ENCODE measurements around the gene ERMP1. TPM values are rescaled to one million over a fixed set of nuclear protein-coding genes. Genes with fewer than 3 reads are reported as not detected.

The ERMP1 gene
- total and polyA plus RNA-seq, 2 donors (not counting 3 experiments of a cell fraction or from before 2014, with no cell fraction given), result 9.7 to 16.6 TPM

DNA sequence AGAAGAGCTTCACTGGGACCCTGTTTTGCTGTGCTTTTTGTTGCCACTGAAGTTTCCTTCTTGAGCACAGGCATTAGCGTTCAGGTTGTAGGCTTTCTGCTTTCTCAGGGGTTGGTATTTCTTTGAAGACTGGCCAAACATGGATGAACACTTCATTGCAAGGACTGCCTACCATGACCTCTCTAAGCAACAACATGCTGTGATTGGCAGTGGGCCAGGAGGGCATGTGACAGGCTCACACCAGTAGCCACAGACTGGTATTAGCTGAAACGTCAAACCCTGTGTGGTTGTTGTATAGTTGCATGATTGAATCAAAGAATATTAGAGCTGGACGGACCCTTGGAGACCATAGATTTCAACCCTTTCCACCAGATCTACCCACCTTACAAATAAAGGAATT is 37.8 kb upstream of the ERMP1 start:
- no peak overlapping the region for H3K4me3 ChIP-seq (replicated peaks in 1 of 3; ENCODE audit: insufficient read depth in 1 of 3, low read depth in 1 of 3, low read length in 3 of 3)
- TF ChIP-seq POLR2AphosphoS5 (IDR thresholded peaks at IDR 0.05; ENCODE audit: insufficient read depth, low read depth, low read length) (no peak), JUN (IDR thresholded peaks at IDR 0.05; ENCODE audit: borderline replicate concordance, insufficient read depth, insufficient read length, low read depth) (no peak), FOS (IDR thresholded peaks at IDR 0.05; ENCODE audit: borderline replicate concordance, insufficient read depth, low read length) (no peak), CTCF (IDR thresholded peaks at IDR 0.05; ENCODE audit: extremely low read depth in 1 of 2, insufficient read depth in 1 of 2, low read depth in 1 of 2, low read length in 2 of 2) (no peak), GATA2 (IDR thresholded peaks at IDR 0.05; ENCODE audit: insufficient read depth, insufficient read length, low read depth, low read length) (no peak), EZH2 (IDR thresholded peaks at IDR 0.05; ENCODE audit: borderline replicate concordance, low read depth, low read length, severe bottlenecking) (no peak), POLR2A (IDR thresholded peaks at IDR 0.05; ENCODE audit: low read depth, low read length) (no peak)
- TF ChIP-seq, protein P1, sequence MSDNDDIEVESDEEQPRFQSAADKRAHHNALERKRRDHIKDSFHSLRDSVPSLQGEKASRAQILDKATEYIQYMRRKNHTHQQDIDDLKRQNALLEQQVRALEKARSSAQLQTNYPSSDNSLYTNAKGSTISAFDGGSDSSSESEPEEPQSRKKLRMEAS (IDR thresholded peaks at IDR 0.05; ENCODE audit: insufficient read depth, insufficient read length), result no peak
- H3K9ac ChIP-seq (replicated peaks; ENCODE audit: extremely low read depth, insufficient read depth, low read length), result no peak overlapping the region
- H3K4me2 ChIP-seq (ENCODE audit: insufficient read depth, low read length), result no peak overlapping the region
- no peaks in the 10 kb centered on the region for H3K36me3 ChIP-seq (ENCODE audit: control insufficient read depth in 2 of 2, extremely low read depth in 1 of 2, insufficient read depth in 2 of 2, low read length in 2 of 2)
- H3K9me1 ChIP-seq (replicated peaks; ENCODE audit: control insufficient read depth, extremely low read depth, insufficient read depth, low read length), result no peaks in the 10 kb centered on the region
- no peaks in the 10 kb centered on the region for H3K27me3 ChIP-seq (ENCODE audit: control insufficient read depth in 2 of 2, insufficient read depth in 2 of 2, low read length in 2 of 2)
- intact Hi-C loops (cut with micrococcal nuclease) (no loop called here), dilution Hi-C loops (cut with MboI; ENCODE audit: extremely low pct_ligation_motif_present, low sequenced_read_pairs) (no loop called here)
- no peaks in the 10 kb centered on the region for H3K4me1 ChIP-seq (ENCODE audit: control insufficient read depth, extremely low read depth, insufficient read depth, low read length)
- no peak overlapping the region for H3K27ac ChIP-seq (ENCODE audit: insufficient read depth, low read depth, low read length)
- no peaks in the 10 kb centered on the region for H4K20me1 ChIP-seq (replicated peaks; ENCODE audit: control insufficient read depth, extremely low read depth, insufficient read depth, low read length)
- no peak overlapping the region for H2AFZ ChIP-seq (ENCODE audit: low read depth, low read length)
- no peaks in the 10 kb centered on the region for H3K79me2 ChIP-seq (ENCODE audit: control insufficient read depth, insufficient read depth, low read length)
- DNase-seq (ENCODE audit: low read depth, low spot score) (peak; percentile 42), FAIRE-seq (no peak)
- CTCF ChIA-PET, result interaction anchor here (1.2 to 1.5 kb wide), 2 partner anchors 9 to 184 kb away, joined by 3 to 4 read pairs; no protein-coding TSS in a partner anchor
- H3K9me3 ChIP-seq (replicated peaks; ENCODE audit: control insufficient read depth, insufficient read depth, low read length), result no peaks in the 10 kb centered on the region
- POLR2A ChIA-PET, result interaction anchor here (0.5 kb wide), 1 partner anchor 1188 kb away, joined by 4 read pairs; no protein-coding TSS in a partner anchor
- BruUV-seq (replicated peaks), result no TSS peak

Measured in endothelial cell of umbilical vein (primary cell).